Thymus (tissue), 11 donors: ENCODE data around the gene BBLN. TPM values are rescaled to one million over a fixed set of nuclear protein-coding genes. Genes with fewer than 3 reads are reported as not detected.
A peak's percentile ranks its signal among the peaks of the same experiment; 100 is the strongest.

Source experiments
- DNase-seq, 9 donors: peaks; one replicate each; pipeline ENCODE4 v3.0.0-alpha.2; 2013; ENCODE audit warnings: low spot score in 9 of 9, low read depth in 6 of 9, missing footprints in 1 of 9
- H3K27ac ChIP-seq, 2 donors: one replicate each; pipeline ENCODE4 v1.5.1; 2013; ENCODE audit warnings: control low read depth in 1 of 2, low read depth in 1 of 2, low read length in 1 of 2, mild to moderate bottlenecking in 1 of 2, moderate library complexity in 1 of 2
- H3K27me3 ChIP-seq, 2 donors: one replicate each; pipeline ENCODE4 v1.5.1; 2013; ENCODE audit warnings: low read length in 1 of 2; ENCODE audit not compliant: control insufficient read depth in 2 of 2, insufficient read depth in 1 of 2
- H3K36me3 ChIP-seq, 2 donors: one replicate each; pipeline ENCODE4 v1.5.1; 2013; ENCODE audit warnings: low read length in 1 of 2, mild to moderate bottlenecking in 1 of 2, moderate library complexity in 1 of 2; ENCODE audit not compliant: control insufficient read depth in 2 of 2, insufficient read depth in 2 of 2
- H3K4me1 ChIP-seq, 2 donors: one replicate each; pipeline ENCODE4 v1.5.1; 2013; ENCODE audit warnings: low read length in 2 of 2; ENCODE audit not compliant: control insufficient read depth in 2 of 2, insufficient read depth in 2 of 2
- H3K4me3 ChIP-seq, 2 donors: one replicate each; pipeline ENCODE4 v1.5.1; 2013; ENCODE audit warnings: low read length in 2 of 2, control low read depth in 1 of 2, mild to moderate bottlenecking in 1 of 2
- H3K9me3 ChIP-seq, 2 donors: one replicate each; pipeline ENCODE4 v1.5.1; 2013; ENCODE audit warnings: low read length in 1 of 2, mild to moderate bottlenecking in 1 of 2; ENCODE audit not compliant: control insufficient read depth in 2 of 2, insufficient read depth in 1 of 2
- WGBS: extraction: QIAGEN DNeasy Blood & Tissue Kit; methylation state at CpG from one replicate; pipeline ENCODE4 v1.1.7; 2013; 5-methylcytosine and 5-hydroxymethylcytosine counted together
- polyA plus RNA-seq: library from polyadenylated mRNA; stranded (reverse); fragments of 200-250 nt; gene quantifications from one replicate; pipeline ENCODE4 v1.2.3, GENCODE V29; 2013
- total RNA-seq: library from RNA; stranded (reverse); fragments of 120-200 nt; gene quantifications from one replicate; pipeline ENCODE4 v1.2.4, GENCODE V29; 2013
- donor health status: healthy.

BBLN gene
- total and polyA plus RNA-seq, 2 donors, result 134 to 162 TPM

GRCh38 chr9:128155736-128156500 lies 4.1 kb upstream of the BBLN start:
- Histone ChIP-seq H3K4me1 (peaks cover 0 to 13% of the 10 kb centered on the region in 2 donors), H3K4me3 (no peak overlapping the region), H3K27ac (no peak overlapping the region), H3K9me3 (no peaks in the 10 kb centered on the region), H3K27me3 (no peaks in the 10 kb centered on the region), H3K36me3 (no peaks in the 10 kb centered on the region)
- WGBS, result 94% methylated on average over 7 of the region's 7 CpGs
- no peak for DNase-seq

GRCh38 chr9:128159522-128159783 lies 612 bp upstream of the BBLN start:
- H3K9me3 ChIP-seq, result no peaks in the 10 kb centered on the region
- no peaks in the 10 kb centered on the region for H3K27me3 ChIP-seq
- peak in 8 of 9 donors; percentile 9 to 72 (median 36) for DNase-seq
- peak overlapping the region; percentile 82 to 91 for H3K27ac ChIP-seq
- peaks cover 23 to 26% of the 10 kb centered on the region in 2 donors for H3K36me3 ChIP-seq
- H3K4me3 ChIP-seq, result peak overlapping the region; percentile 56 to 65
- H3K4me1 ChIP-seq, result peaks cover 3 to 17% of the 10 kb centered on the region in 2 donors
- 16% methylated on average over 11 of the region's 11 CpGs for WGBS

- H3K9me3 ChIP-seq, result no peaks in the 10 kb centered on the region
- H3K27me3 ChIP-seq, result no peaks in the 10 kb centered on the region
- DNase-seq, result peak in 8 of 9 donors; percentile 9 to 66 (median 35)
- H3K4me1 ChIP-seq, result peaks cover 3 to 17% of the 10 kb centered on the region in 2 donors
- peak overlapping the region; percentile 40 to 85 for H3K27ac ChIP-seq
- peaks cover 29% of the 10 kb centered on the region in 2 donors for H3K36me3 ChIP-seq
- under 1% methylated on average over 23 of the region's 23 CpGs for WGBS
- H3K4me3 ChIP-seq, result peak overlapping the region; percentile 70 to 80
These were observed 530 bp downstream of the BBLN start for GRCh38 chr9:128160603-128160987.

GRCh38 chr9:128161215-128161902 lies 1.3 kb downstream of the BBLN start:
- H3K4me3 ChIP-seq, result peak overlapping the region in 1 of 2 donors; percentile 70
- DNase-seq, result no peak
- 96% methylated on average over 13 of the region's 13 CpGs for WGBS

GRCh38 chr9:128162215-128163026 lies 2.4 kb downstream of the BBLN start:
- H3K27me3 ChIP-seq, result no peaks in the 10 kb centered on the region
- no peak overlapping the region for H3K27ac ChIP-seq
- no peaks in the 10 kb centered on the region for H3K9me3 ChIP-seq
- H3K4me1 ChIP-seq, result peaks cover 3 to 17% of the 10 kb centered on the region in 2 donors
- H3K4me3 ChIP-seq, result no peak overlapping the region
- DNase-seq, result no peak
- H3K36me3 ChIP-seq, result peaks cover 45% of the 10 kb centered on the region in 2 donors
- WGBS, result 95% methylated on average over 10 of the region's 10 CpGs

More at GRCh38 chr9:128161215-128161902, 1.3 kb downstream of the BBLN start:
- H3K27me3 ChIP-seq, result no peaks in the 10 kb centered on the region
- no peak overlapping the region for H3K27ac ChIP-seq
- peaks cover 3 to 17% of the 10 kb centered on the region in 2 donors for H3K4me1 ChIP-seq
- H3K9me3 ChIP-seq, result no peaks in the 10 kb centered on the region
- H3K36me3 ChIP-seq, result peaks cover 35% of the 10 kb centered on the region in 2 donors

GRCh38 chr9:128163027-128163515 lies 3.0 kb downstream of the BBLN start:
- no peak overlapping the region for H3K4me3 ChIP-seq
- peaks cover 50 to 52% of the 10 kb centered on the region in 2 donors for H3K36me3 ChIP-seq
- H3K4me1 ChIP-seq, result peaks cover 3 to 17% of the 10 kb centered on the region in 2 donors
- over 99% methylated on average over 6 of the region's 6 CpGs for WGBS
- no peaks in the 10 kb centered on the region for H3K9me3 ChIP-seq
- H3K27me3 ChIP-seq, result no peaks in the 10 kb centered on the region
- no peak overlapping the region for H3K27ac ChIP-seq
- no peak for DNase-seq

- DNase-seq, result no peak
- Histone ChIP-seq H3K9me3 (no peaks in the 10 kb centered on the region), H3K27ac (no peak overlapping the region), H3K36me3 (peaks cover 55 to 56% of the 10 kb centered on the region in 2 donors), H3K27me3 (no peaks in the 10 kb centered on the region), H3K4me1 (peaks cover 3 to 17% of the 10 kb centered on the region in 2 donors), H3K4me3 (no peak overlapping the region)
- 98% methylated on average over 10 of the region's 10 CpGs for WGBS
These were observed 3.6 kb downstream of the BBLN start for GRCh38 chr9:128163523-128164306.

- peaks cover 3 to 14% of the 10 kb centered on the region in 2 donors for H3K4me1 ChIP-seq
- no peaks in the 10 kb centered on the region for H3K27me3 ChIP-seq
- no peak overlapping the region for H3K4me3 ChIP-seq
- peaks cover 62 to 63% of the 10 kb centered on the region in 2 donors for H3K36me3 ChIP-seq
- no peaks in the 10 kb centered on the region for H3K9me3 ChIP-seq
- 94% methylated on average over 14 of the region's 14 CpGs for WGBS
- DNase-seq, result no peak
- H3K27ac ChIP-seq, result no peak overlapping the region
These were observed 4.3 kb downstream of the BBLN start for GRCh38 chr9:128164307-128164885.
